Osteocyte (in vitro differentiated cells): Measurements from ENCODE around the gene TRIM75. TPM values are rescaled to one million over a fixed set of nuclear protein-coding genes. Genes with fewer than 3 reads are reported as not detected.

ENCODE experiments used
- DNase-seq: peaks from one replicate; pipeline ENCODE4 v3.0.0; 2021; ENCODE audit warnings: mixed read lengths; ENCODE audit not compliant: unreplicated experiment; ENCODE audit errors: extremely low spot score
- H3K27ac Mint-ChIP-seq: one replicate; pipeline ENCODE4 v1.8.0; 2021; ENCODE audit warnings: mild to moderate bottlenecking, mixed read lengths; ENCODE audit not compliant: unreplicated experiment
- H3K27me3 Mint-ChIP-seq: one replicate; pipeline ENCODE4 v1.8.0; 2021; ENCODE audit warnings: mixed read lengths; ENCODE audit not compliant: unreplicated experiment
- H3K36me3 Mint-ChIP-seq: one replicate; pipeline ENCODE4 v1.8.0; 2021; ENCODE audit warnings: mixed read lengths; ENCODE audit not compliant: unreplicated experiment
- H3K4me1 Mint-ChIP-seq: one replicate; pipeline ENCODE4 v1.8.0; 2021; ENCODE audit warnings: mixed read lengths; ENCODE audit not compliant: unreplicated experiment
- H3K4me3 Mint-ChIP-seq: one replicate; pipeline ENCODE4 v1.8.0; 2021; ENCODE audit warnings: mild to moderate bottlenecking, moderate library complexity, mixed read lengths; ENCODE audit not compliant: unreplicated experiment
- H3K9me3 Mint-ChIP-seq: one replicate; pipeline ENCODE4 v1.8.0; 2021; ENCODE audit warnings: mixed read lengths; ENCODE audit not compliant: unreplicated experiment
- CTCF ChIP-seq: fragments of 200-600 bp; sonication (generic); IDR thresholded peaks from 2 replicates; pipeline ENCODE4 v1.5.0; 2021; ENCODE audit warnings: antibody characterized with exemption, mild to moderate bottlenecking, moderate library complexity
- long read RNA-seq: library from polyadenylated mRNA; unstranded; transcript quantifications from one replicate; pipeline ENCODE4 v2.0.0, GENCODE V29; 2021
- total RNA-seq: library from RNA; stranded (reverse); gene quantifications from 2 replicates; pipeline ENCODE4 v1.2.1, GENCODE V29; 2021

TRIM75 gene
- not detected in 2 replicates for total RNA-seq
- long read RNA-seq: 0 reads

GRCh38 chr4:165053645-165054044, at the start of gene TRIM75:
Gene TRIM75 (plus strand): TSS chr4:165053866. CDS start chr4:165059148, 5,282 bp downstream.
- Mint-ChIP-seq H3K36me3 (no peaks in the 10 kb centered on the region), H3K27me3 (peaks cover 17% of the 10 kb centered on the region), H3K27ac (no peak within 1 kb of the TSS), H3K4me3 (no peak within 1 kb of the TSS), H3K4me1 (no peaks in the 10 kb centered on the region), H3K9me3 (no peaks in the 10 kb centered on the region)
- DNase-seq: no peak
- TF ChIP-seq CTCF: no peak

- H3K4me1 Mint-ChIP-seq: no peaks in the 10 kb centered on the region
- H3K9me3 Mint-ChIP-seq: no peaks in the 10 kb centered on the region
- no peak overlapping the region for H3K27ac Mint-ChIP-seq
Measured at GRCh38 chr4:165005352-165005925, 48.2 kb upstream of the TRIM75 start.

GRCh38 chr4:165006456-165006855, 47.2 kb upstream of the TRIM75 start:
- no peak overlapping the region for H3K4me3 Mint-ChIP-seq
- H3K4me1 Mint-ChIP-seq: no peaks in the 10 kb centered on the region
- no peaks in the 10 kb centered on the region for H3K36me3 Mint-ChIP-seq
- no peak for TF ChIP-seq CTCF
- no peaks in the 10 kb centered on the region for H3K9me3 Mint-ChIP-seq
- no peak for DNase-seq
- H3K27me3 Mint-ChIP-seq: no peaks in the 10 kb centered on the region
- no peak overlapping the region for H3K27ac Mint-ChIP-seq

More at GRCh38 chr4:165005352-165005925, 48.2 kb upstream of the TRIM75 start:
- no peak for DNase-seq
- H3K27me3 Mint-ChIP-seq: no peaks in the 10 kb centered on the region
- H3K36me3 Mint-ChIP-seq: no peaks in the 10 kb centered on the region
- TF ChIP-seq CTCF: no peak
- no peak overlapping the region for H3K4me3 Mint-ChIP-seq

GRCh38 chr4:165006886-165007285, 46.8 kb upstream of the TRIM75 start:
- Mint-ChIP-seq H3K9me3 (no peaks in the 10 kb centered on the region), H3K27me3 (no peaks in the 10 kb centered on the region)

More at GRCh38 chr4:165006886-165007285, 46.8 kb upstream of the TRIM75 start:
- DNase-seq: no peak
- Mint-ChIP-seq H3K36me3 (no peaks in the 10 kb centered on the region), H3K4me3 (no peak overlapping the region), H3K4me1 (no peaks in the 10 kb centered on the region), H3K27ac (no peak overlapping the region)
- TF ChIP-seq CTCF: no peak
